GM21529 (cell line): ENCODE results near the gene SLC38A2.

ENCODE experiments used
- ATAC-seq: cut with Tn5 transposase; IDR thresholded peaks from one replicate; pipeline ENCODE4 v1.9.1; 2021; ENCODE audit not compliant: unreplicated experiment

The SLC38A2 gene

GRCh38 chr12:46362895-46363581, 9.5 kb downstream of the SLC38A2 start:
- no peak for ATAC-seq

- no peak for ATAC-seq
These were observed 10.9 kb downstream of the SLC38A2 start for GRCh38 chr12:46361667-46362034.

GRCh38 chr12:46360908-46361666, 11.5 kb downstream of the SLC38A2 start:
- peak; percentile 69 for ATAC-seq

GRCh38 chr12:46360370-46360769, 12.2 kb downstream of the SLC38A2 start:
- ATAC-seq: no peak

- ATAC-seq: no peak
These were observed 12.8 kb downstream of the SLC38A2 start for GRCh38 chr12:46359667-46360280.

- ATAC-seq: no peak
These were observed 13.5 kb downstream of the SLC38A2 start for GRCh38 chr12:46358791-46359666.

GRCh38 chr12:46358325-46358700, 14.3 kb downstream of the SLC38A2 start:
- ATAC-seq: no peak

- ATAC-seq: no peak
These were observed 14.9 kb downstream of the SLC38A2 start for GRCh38 chr12:46357438-46358324.

- no peak for ATAC-seq
These were observed 15.7 kb downstream of the SLC38A2 start for GRCh38 chr12:46356655-46357437.

GRCh38 chr12:46354802-46355199, 17.8 kb downstream of the SLC38A2 start:
- ATAC-seq: no peak

GRCh38 chr12:46354111-46354801, 18.3 kb downstream of the SLC38A2 start:
- ATAC-seq: no peak

- no peak for ATAC-seq
These were observed 20.5 kb downstream of the SLC38A2 start for GRCh38 chr12:46351886-46352650.

GRCh38 chr12:46351138-46351537, 21.4 kb downstream of the SLC38A2 start:
- no peak for ATAC-seq

GRCh38 chr12:46349253-46349652, 23.3 kb downstream of the SLC38A2 start:
- no peak for ATAC-seq

- ATAC-seq: no peak
These were observed 29.3 kb downstream of the SLC38A2 start for GRCh38 chr12:46343118-46343852.

GRCh38 chr12:46342562-46343033, 30.0 kb downstream of the SLC38A2 start:
- peak; percentile 69 for ATAC-seq

GRCh38 chr12:46339051-46339450, 33.5 kb downstream of the SLC38A2 start:
- ATAC-seq: no peak
